Suprapubic skin (tissue), 4 donors: ENCODE data around the gene NFATC3. TPM values are rescaled to one million over a fixed set of nuclear protein-coding genes. Genes with fewer than 3 reads are reported as not detected.

Source experiments
- DNase-seq, 2 donors: peaks; one replicate each; pipeline ENCODE4 v3.0.0-alpha.2; 2019; ENCODE audit warnings: low spot score in 2 of 2
- H3K27ac ChIP-seq: fragments of 200-600 bp; sonication (generic); one replicate; pipeline ENCODE4 v1.5.1; 2019
- H3K27me3 ChIP-seq: fragments of 200-600 bp; sonication (generic); one replicate; pipeline ENCODE4 v1.5.1; 2019
- H3K36me3 ChIP-seq: fragments of 200-600 bp; sonication (generic); one replicate; pipeline ENCODE4 v1.5.1; 2019
- H3K4me1 ChIP-seq: fragments of 200-600 bp; sonication (generic); one replicate; pipeline ENCODE4 v1.5.1; 2019
- H3K4me3 ChIP-seq: fragments of 200-600 bp; sonication (generic); one replicate; pipeline ENCODE4 v1.5.1; 2019; ENCODE audit warnings: mild to moderate bottlenecking
- H3K9me3 ChIP-seq: fragments of 200-600 bp; sonication (generic); one replicate; pipeline ENCODE4 v1.5.1; 2019
- EP300 ChIP-seq: sonication (generic); formaldehyde crosslinking; IDR thresholded peaks from one replicate; pipeline ENCODE4 v1.6.1; 2017; ENCODE audit warnings: antibody characterized with exemption
- POLR2A ChIP-seq, 2 donors: fragments of 450-650 bp; IDR thresholded peaks; one replicate each; pipeline ENCODE4 v1.6.1; 2017; ENCODE audit warnings: antibody characterized with exemption in 2 of 2, mild to moderate bottlenecking in 2 of 2, moderate library complexity in 2 of 2
- POLR2AphosphoS5 ChIP-seq, 3 donors: sonication (generic); formaldehyde crosslinking; IDR thresholded peaks; one replicate each; pipeline ENCODE4 v1.6.1; 2017; ENCODE audit warnings: antibody characterized with exemption in 3 of 3
- WGBS: methylation state at CpG from one replicate; pipeline ENCODE4 v1.1.5; 2018; 5-methylcytosine and 5-hydroxymethylcytosine counted together
- total RNA-seq, 4 donors: library from RNA; depleted of rRNA; stranded (reverse); fragments of >200 nt; gene quantifications; one replicate each; pipeline ENCODE4 v1.1.0, GENCODE V29; 2016
- TF ChIP-seq, protein P1 (sequence below), 2 donors: fragments of 200-600 bp in 1 of 2; fragments of 450-650 bp in 1 of 2; sonication (generic) in 1 of 2; IDR thresholded peaks; one replicate each; pipeline ENCODE4 v1.5.1; 2016 to 2019; ENCODE audit warnings: antibody characterized with exemption in 2 of 2, mild to moderate bottlenecking in 1 of 2, moderate library complexity in 1 of 2

NFATC3 gene
- total RNA-seq, 4 donors from 2014 or later: 32.7 to 58.1 (median 36.9) TPM

DNA sequence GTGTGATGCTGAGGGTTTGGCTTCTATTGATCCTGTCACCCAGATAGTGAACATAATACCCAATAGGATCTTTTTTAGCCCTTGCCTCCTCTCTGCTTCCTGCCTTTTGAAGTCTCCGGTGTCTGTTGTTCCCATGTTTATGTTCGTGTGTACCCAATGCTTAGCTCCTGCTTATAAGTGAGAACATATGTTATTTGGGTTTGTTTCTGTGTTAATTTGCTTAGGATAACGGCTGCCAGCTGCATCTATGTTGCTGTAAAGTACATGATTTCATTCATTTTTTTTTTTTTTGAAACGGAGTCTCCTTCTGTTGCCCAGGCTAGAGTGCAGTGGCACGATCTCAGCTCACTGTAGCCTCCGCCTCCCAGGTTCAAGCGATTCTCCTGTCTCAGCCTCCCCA, 39.1 kb upstream of the NFATC3 start:
- WGBS: 81% methylated on average over 7 of the region's 7 CpGs
- H3K36me3 ChIP-seq: peaks cover 27% of the 10 kb centered on the region
- H3K4me1 ChIP-seq: no peaks in the 10 kb centered on the region
- no peak overlapping the region for H3K4me3 ChIP-seq
- H3K9me3 ChIP-seq: no peaks in the 10 kb centered on the region
- TF ChIP-seq POLR2AphosphoS5 (IDR thresholded peaks at IDR 0.05) (no peak), POLR2A (IDR thresholded peaks at IDR 0.05) (no peak), EP300 (no peak)
- TF ChIP-seq, protein P1, sequence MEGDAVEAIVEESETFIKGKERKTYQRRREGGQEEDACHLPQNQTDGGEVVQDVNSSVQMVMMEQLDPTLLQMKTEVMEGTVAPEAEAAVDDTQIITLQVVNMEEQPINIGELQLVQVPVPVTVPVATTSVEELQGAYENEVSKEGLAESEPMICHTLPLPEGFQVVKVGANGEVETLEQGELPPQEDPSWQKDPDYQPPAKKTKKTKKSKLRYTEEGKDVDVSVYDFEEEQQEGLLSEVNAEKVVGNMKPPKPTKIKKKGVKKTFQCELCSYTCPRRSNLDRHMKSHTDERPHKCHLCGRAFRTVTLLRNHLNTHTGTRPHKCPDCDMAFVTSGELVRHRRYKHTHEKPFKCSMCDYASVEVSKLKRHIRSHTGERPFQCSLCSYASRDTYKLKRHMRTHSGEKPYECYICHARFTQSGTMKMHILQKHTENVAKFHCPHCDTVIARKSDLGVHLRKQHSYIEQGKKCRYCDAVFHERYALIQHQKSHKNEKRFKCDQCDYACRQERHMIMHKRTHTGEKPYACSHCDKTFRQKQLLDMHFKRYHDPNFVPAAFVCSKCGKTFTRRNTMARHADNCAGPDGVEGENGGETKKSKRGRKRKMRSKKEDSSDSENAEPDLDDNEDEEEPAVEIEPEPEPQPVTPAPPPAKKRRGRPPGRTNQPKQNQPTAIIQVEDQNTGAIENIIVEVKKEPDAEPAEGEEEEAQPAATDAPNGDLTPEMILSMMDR (IDR thresholded peaks at IDR 0.05): no peak
- DNase-seq: no peak
- no peaks in the 10 kb centered on the region for H3K27me3 ChIP-seq
- H3K27ac ChIP-seq: no peak overlapping the region

DNA sequence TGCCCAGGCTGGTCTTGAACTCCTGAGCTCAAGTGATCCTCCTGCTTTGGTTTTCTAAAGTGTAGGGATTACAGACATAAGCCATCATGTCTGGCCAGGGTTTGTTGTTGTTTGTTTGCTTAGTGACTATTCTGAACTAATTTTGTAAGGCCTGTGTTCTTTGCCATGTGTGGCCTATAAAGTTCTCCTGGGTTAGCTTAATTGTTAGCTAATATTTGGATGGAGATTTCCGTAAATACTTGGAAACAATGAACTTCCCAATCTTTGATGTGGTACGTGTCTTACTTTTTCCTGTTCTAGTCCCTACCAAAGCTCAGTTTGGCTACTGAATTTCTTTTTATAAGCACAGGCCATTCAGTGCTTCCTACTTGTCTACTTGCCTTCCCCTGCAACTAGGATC, 37.2 kb upstream of the NFATC3 start:
- no peak overlapping the region for H3K27ac ChIP-seq
- 90% methylated on average over 2 of the region's 2 CpGs for WGBS
- DNase-seq: no peak
- no peaks in the 10 kb centered on the region for H3K27me3 ChIP-seq
- H3K4me3 ChIP-seq: no peak overlapping the region
- H3K36me3 ChIP-seq: peaks cover 33% of the 10 kb centered on the region
- H3K9me3 ChIP-seq: no peaks in the 10 kb centered on the region
- TF ChIP-seq POLR2A (IDR thresholded peaks at IDR 0.05) (no peak), POLR2AphosphoS5 (IDR thresholded peaks at IDR 0.05) (no peak)
- TF ChIP-seq, protein P1 (IDR thresholded peaks at IDR 0.05): no peak
- no peaks in the 10 kb centered on the region for H3K4me1 ChIP-seq

DNA sequence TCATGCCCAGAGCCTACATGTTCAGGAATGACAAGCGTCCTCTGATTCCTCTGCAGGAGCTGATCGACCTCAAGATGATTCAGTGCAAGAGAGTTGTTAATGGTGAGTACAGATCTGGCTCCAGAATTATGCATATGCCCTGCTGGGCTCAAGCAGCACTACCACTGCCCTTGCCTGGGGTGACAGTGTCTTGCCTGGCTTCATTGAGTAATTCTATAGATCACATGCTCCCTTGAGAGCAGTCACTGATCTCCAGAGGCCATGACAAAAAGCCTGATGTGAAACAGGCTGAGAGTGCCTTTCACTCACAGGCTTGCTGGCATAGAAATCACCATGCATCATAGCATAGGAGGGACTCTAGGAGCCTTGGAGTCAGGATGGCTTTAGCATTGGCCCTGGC, 35.7 kb upstream of the NFATC3 start:
- Histone ChIP-seq H3K27ac (no peak overlapping the region), H3K9me3 (no peaks in the 10 kb centered on the region), H3K4me1 (no peaks in the 10 kb centered on the region), H3K27me3 (no peaks in the 10 kb centered on the region), H3K4me3 (no peak overlapping the region), H3K36me3 (peaks cover 44% of the 10 kb centered on the region)
- peak in 1 of 2 donors; percentile 7 for DNase-seq
- WGBS: 100% methylated on average over 2 of the region's 2 CpGs
- TF ChIP-seq POLR2AphosphoS5 (IDR thresholded peaks at IDR 0.05) (no peak), POLR2A (IDR thresholded peaks at IDR 0.05) (no peak), EP300 (no peak)
- TF ChIP-seq, protein P1 (IDR thresholded peaks at IDR 0.05): no peak

DNA sequence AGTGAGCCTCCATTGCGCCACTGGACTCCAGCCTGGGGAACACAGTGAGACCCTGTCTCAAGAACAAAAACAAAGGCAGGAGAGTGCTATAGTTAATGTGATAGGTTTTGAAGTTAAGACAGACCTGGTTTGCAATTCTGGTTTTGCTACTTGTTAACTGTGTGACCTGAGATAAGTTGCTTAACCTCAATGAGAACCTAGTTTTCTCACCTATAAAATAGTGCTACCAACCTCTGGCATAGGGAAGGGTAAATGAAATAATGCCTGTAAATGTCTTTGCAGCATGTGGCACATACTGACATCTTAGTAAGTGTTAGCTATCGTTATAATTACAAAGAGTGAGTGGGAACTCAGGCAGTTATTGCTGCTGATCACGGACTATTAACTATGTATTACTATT, 29.8 kb upstream of the NFATC3 start:
- H3K36me3 ChIP-seq: peaks cover 47% of the 10 kb centered on the region
- 93% methylated on average over 3 of the region's 3 CpGs for WGBS
- H3K4me3 ChIP-seq: no peak overlapping the region
- no peaks in the 10 kb centered on the region for H3K4me1 ChIP-seq
- no peak overlapping the region for H3K27ac ChIP-seq
- no peaks in the 10 kb centered on the region for H3K27me3 ChIP-seq
- no peak for DNase-seq
- no peaks in the 10 kb centered on the region for H3K9me3 ChIP-seq
- TF ChIP-seq POLR2A (IDR thresholded peaks at IDR 0.05): no peak
- TF ChIP-seq EP300: no peak
- TF ChIP-seq, protein P1 (IDR thresholded peaks at IDR 0.05): no peak
- no peak for TF ChIP-seq POLR2AphosphoS5 (IDR thresholded peaks at IDR 0.05)

DNA sequence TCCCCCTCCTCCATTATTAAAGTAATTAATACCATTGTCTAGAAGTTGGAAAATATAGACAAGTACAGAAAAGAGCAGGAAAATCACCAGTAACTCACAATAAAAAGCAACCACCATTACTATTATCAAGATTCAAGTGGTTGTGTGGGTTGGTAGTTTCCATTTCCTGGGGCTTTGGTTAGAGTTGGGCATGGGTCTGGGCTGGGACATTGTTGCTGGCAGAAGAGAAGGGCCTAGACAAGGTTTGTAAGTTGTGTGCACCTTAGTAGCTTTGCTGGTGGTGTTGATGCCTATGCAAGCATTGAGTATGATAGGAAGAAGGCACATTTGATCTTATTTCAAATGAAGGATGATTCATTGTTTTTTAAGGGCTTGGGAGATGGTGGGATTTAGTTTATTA, 25.4 kb upstream of the NFATC3 start:
- Histone ChIP-seq H3K4me3 (no peak overlapping the region), H3K27ac (no peak overlapping the region), H3K4me1 (peaks cover 10% of the 10 kb centered on the region), H3K9me3 (no peaks in the 10 kb centered on the region), H3K27me3 (no peaks in the 10 kb centered on the region), H3K36me3 (peaks cover 33% of the 10 kb centered on the region)
- TF ChIP-seq POLR2AphosphoS5 (IDR thresholded peaks at IDR 0.05) (no peak), EP300 (no peak), POLR2A (IDR thresholded peaks at IDR 0.05) (no peak)
- TF ChIP-seq, protein P1 (IDR thresholded peaks at IDR 0.05): no peak
- DNase-seq: no peak
